Parathyroid adenoma (tissue), 2 donors: ENCODE data around the gene DPYD.

Experiments used
- H2AFZ ChIP-seq: fragments of 300-600 bp; sonication (generic); one replicate; pipeline ENCODE4 v1.7.0; 2017; ENCODE audit warnings: antibody characterized with exemption, mild to moderate bottlenecking
- H3K27ac ChIP-seq: fragments of 300-600 bp; sonication (generic); one replicate; pipeline ENCODE4 v1.7.0; 2017
- H3K27me3 ChIP-seq: fragments of 300-600 bp; sonication (generic); one replicate; pipeline ENCODE4 v1.7.0; 2017; ENCODE audit warnings: low read length; ENCODE audit not compliant: control insufficient read depth, insufficient read depth
- H3K36me3 ChIP-seq: fragments of 300-600 bp; sonication (generic); one replicate; pipeline ENCODE4 v1.7.0; 2017; ENCODE audit warnings: low read length; ENCODE audit not compliant: control insufficient read depth, insufficient read depth
- H3K4me1 ChIP-seq: fragments of 300-600 bp; sonication (generic); one replicate; pipeline ENCODE4 v1.7.0; 2017; ENCODE audit warnings: control low read depth
- H3K4me2 ChIP-seq: fragments of 300-600 bp; sonication (generic); one replicate; pipeline ENCODE4 v1.7.0; 2017; ENCODE audit warnings: low read length
- H3K4me3 ChIP-seq: fragments of 300-600 bp; sonication (generic); one replicate; pipeline ENCODE4 v1.7.0; 2017; ENCODE audit warnings: low read depth, low read length
- H3K79me2 ChIP-seq: fragments of 300-600 bp; sonication (generic); one replicate; pipeline ENCODE4 v1.7.0; 2017; ENCODE audit warnings: control low read depth
- H3K9ac ChIP-seq: fragments of 300-600 bp; sonication (generic); one replicate; pipeline ENCODE4 v1.7.0; 2017; ENCODE audit warnings: mild to moderate bottlenecking
- H3K9me3 ChIP-seq: fragments of 300-600 bp; sonication (generic); one replicate; pipeline ENCODE4 v1.7.0; 2017; ENCODE audit warnings: low read length; ENCODE audit not compliant: control insufficient read depth
- TF ChIP-seq, protein P1 (sequence below): fragments of 300-600 bp; sonication (generic); IDR thresholded peaks from one replicate; pipeline ENCODE4 v1.7.0; 2017; ENCODE audit warnings: antibody characterized with exemption, mild to moderate bottlenecking
- donor health status: primary hyperparathyroidism.

Gene DPYD

DNA sequence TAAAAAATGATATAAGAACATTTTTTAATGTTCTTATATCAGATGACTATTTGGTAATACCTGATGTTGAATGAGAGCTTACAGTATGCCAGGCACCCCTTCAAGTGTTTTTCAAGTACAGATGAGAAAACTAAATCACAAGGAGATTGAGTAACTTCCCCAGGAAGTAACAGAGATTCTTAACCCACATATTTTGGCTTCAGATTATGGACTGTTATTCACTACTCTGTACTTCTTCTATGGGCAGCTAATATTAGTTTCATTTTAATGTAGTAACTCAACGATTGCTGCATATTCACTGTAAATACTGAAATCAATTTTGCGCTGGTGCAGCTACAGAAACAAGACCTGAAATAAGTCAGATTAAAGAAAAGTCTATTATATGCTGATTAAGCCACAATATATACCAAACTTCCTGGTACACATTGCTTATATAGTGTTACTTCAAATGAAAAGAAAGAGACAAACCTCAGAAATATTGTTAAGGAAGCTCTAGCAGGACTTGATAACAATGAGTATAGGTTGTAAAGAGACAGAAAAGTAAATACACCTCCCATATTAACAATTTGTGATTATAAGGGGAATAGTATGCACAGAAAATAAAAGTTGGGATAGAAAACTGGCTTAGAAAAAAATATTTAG lies 19.7 kb downstream of the DPYD start:
- H3K4me2 ChIP-seq, result no peak overlapping the region
- no peaks in the 10 kb centered on the region for H3K27me3 ChIP-seq
- no peak overlapping the region for H3K27ac ChIP-seq
- H3K4me1 ChIP-seq, result no peaks in the 10 kb centered on the region
- no peaks in the 10 kb centered on the region for H3K36me3 ChIP-seq
- TF ChIP-seq, protein P1, sequence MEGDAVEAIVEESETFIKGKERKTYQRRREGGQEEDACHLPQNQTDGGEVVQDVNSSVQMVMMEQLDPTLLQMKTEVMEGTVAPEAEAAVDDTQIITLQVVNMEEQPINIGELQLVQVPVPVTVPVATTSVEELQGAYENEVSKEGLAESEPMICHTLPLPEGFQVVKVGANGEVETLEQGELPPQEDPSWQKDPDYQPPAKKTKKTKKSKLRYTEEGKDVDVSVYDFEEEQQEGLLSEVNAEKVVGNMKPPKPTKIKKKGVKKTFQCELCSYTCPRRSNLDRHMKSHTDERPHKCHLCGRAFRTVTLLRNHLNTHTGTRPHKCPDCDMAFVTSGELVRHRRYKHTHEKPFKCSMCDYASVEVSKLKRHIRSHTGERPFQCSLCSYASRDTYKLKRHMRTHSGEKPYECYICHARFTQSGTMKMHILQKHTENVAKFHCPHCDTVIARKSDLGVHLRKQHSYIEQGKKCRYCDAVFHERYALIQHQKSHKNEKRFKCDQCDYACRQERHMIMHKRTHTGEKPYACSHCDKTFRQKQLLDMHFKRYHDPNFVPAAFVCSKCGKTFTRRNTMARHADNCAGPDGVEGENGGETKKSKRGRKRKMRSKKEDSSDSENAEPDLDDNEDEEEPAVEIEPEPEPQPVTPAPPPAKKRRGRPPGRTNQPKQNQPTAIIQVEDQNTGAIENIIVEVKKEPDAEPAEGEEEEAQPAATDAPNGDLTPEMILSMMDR, result no peak
- no peak overlapping the region for H3K4me3 ChIP-seq
- H2AFZ ChIP-seq, result no peak overlapping the region
- no peak overlapping the region for H3K9ac ChIP-seq
- H3K9me3 ChIP-seq, result no peaks in the 10 kb centered on the region
- no peaks in the 10 kb centered on the region for H3K79me2 ChIP-seq

DNA sequence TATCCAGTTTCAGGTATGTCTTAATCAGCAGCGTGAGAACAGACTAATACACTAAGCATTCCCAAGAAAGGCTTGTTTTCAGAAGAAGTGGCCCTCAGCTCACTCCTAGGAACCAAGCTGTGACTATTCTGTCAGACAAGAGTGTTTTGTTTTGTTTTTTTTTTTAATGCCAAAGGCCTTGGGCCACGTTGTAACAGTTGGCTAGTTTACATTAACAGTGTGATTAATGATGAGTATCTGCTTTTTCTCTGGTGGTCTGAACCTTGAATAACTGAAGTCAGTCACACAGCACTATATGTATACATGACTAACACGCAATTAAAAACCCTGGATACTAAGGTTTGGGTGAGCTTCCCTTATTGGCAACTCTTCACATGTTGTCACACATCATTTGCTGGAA lies 21.9 kb downstream of the DPYD start:
- H3K4me1 ChIP-seq, result no peaks in the 10 kb centered on the region
- no peak overlapping the region for H2AFZ ChIP-seq
- H3K4me3 ChIP-seq, result no peak overlapping the region
- TF ChIP-seq, protein P1, result no peak
- no peak overlapping the region for H3K27ac ChIP-seq
- H3K4me2 ChIP-seq, result no peak overlapping the region
- H3K9ac ChIP-seq, result no peak overlapping the region
- H3K36me3 ChIP-seq, result no peaks in the 10 kb centered on the region
- H3K9me3 ChIP-seq, result no peaks in the 10 kb centered on the region
- no peaks in the 10 kb centered on the region for H3K27me3 ChIP-seq
- no peaks in the 10 kb centered on the region for H3K79me2 ChIP-seq

DNA sequence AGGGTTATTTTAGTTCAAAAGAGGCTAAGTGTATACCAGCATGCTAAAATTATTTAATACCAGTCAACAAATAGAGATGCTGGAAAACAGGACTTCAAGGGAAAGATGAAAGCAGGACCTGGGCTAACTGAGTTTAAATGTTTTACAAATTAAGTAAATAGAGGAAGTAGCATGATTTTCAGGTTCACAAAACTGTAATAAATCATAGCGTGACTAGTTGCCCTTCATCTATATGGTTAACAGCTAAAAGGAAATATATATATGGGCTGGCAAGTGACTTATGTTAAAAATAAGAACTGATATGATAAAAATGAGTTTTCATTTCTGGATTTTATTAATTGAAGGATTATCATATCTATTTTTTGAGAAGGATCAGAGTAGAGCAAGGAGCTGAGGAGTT lies 25.6 kb downstream of the DPYD start:
- H3K9ac ChIP-seq, result no peak overlapping the region
- no peaks in the 10 kb centered on the region for H3K4me1 ChIP-seq
- H3K27me3 ChIP-seq, result no peaks in the 10 kb centered on the region
- no peaks in the 10 kb centered on the region for H3K9me3 ChIP-seq
- no peaks in the 10 kb centered on the region for H3K79me2 ChIP-seq
- TF ChIP-seq, protein P1, result no peak
- H3K4me3 ChIP-seq, result no peak overlapping the region
- H3K4me2 ChIP-seq, result no peak overlapping the region
- no peaks in the 10 kb centered on the region for H3K36me3 ChIP-seq
- H3K27ac ChIP-seq, result no peak overlapping the region
- H2AFZ ChIP-seq, result no peak overlapping the region

DNA sequence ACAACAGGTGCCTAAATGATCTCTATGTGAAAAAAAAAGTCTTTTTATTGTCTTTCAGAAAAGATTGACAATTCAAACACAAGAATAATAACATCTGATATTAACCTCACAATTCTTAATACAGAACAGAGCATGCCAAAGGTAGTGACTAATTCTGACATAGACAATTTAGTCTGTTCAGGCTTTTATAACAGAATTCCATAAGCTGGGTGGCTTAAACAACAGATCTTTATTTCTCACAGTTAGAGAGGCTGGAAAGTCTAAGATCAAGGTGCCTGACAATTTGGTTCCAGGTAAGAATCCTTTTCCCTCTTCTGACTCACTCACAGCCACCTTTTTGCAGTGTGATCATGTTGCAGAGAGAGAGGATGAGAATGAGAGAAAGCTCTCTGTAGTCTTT lies 27.0 kb downstream of the DPYD start:
- Histone ChIP-seq H3K27me3 (no peaks in the 10 kb centered on the region), H3K4me1 (no peaks in the 10 kb centered on the region), H3K4me3 (no peak overlapping the region), H2AFZ (no peak overlapping the region), H3K4me2 (no peak overlapping the region), H3K9ac (no peak overlapping the region), H3K79me2 (no peaks in the 10 kb centered on the region), H3K36me3 (no peaks in the 10 kb centered on the region), H3K27ac (no peak overlapping the region), H3K9me3 (no peaks in the 10 kb centered on the region)
- TF ChIP-seq, protein P1, result no peak

DNA sequence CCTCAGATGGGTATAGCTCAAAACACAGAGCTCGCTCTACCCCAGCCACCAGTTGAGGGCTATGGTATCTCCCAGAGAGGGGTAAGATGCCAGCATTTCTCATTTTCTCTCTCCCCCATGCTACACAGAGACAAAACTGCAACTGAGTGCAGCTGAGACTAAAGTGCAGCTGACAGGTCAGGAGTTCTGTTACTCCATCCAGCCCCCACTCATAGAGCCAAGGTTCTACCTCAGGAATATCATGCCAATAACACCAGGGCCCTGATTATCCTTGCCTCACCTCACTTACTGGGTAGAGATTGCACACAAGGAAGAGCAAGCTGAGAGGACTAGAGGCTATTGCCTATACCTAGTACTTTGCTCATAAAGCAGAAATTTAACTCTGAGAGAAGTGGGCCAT lies 34.6 kb downstream of the DPYD start:
- Histone ChIP-seq H3K27ac (no peak overlapping the region), H3K9ac (no peak overlapping the region), H3K9me3 (no peaks in the 10 kb centered on the region), H2AFZ (no peak overlapping the region), H3K4me1 (no peaks in the 10 kb centered on the region), H3K27me3 (no peaks in the 10 kb centered on the region), H3K4me2 (no peak overlapping the region), H3K4me3 (no peak overlapping the region), H3K79me2 (no peaks in the 10 kb centered on the region), H3K36me3 (no peaks in the 10 kb centered on the region)
- TF ChIP-seq, protein P1, result no peak
